IMR-90 (cell line): ENCODE results near the gene IL1R2.

Experiments
- BHLHE40 ChIP-seq: fragments of 150-350 bp; IDR thresholded peaks from 2 replicates; pipeline ENCODE4 v1.6.1; 2016; ENCODE audit warnings: mild to moderate bottlenecking, low read depth, low read length
- CHD1 ChIP-seq: IDR thresholded peaks from 2 replicates; pipeline ENCODE4 v1.6.1; 2012; ENCODE audit warnings: low read depth, low read length, improper control_type of control experiment
- CTCF ChIP-seq: conservative IDR thresholded peaks from 2 replicates; pipeline ENCODE4 v1.5.1; 2012; ENCODE audit warnings: mild to moderate bottlenecking, low read depth, low read length, improper control_type of control experiment
- MAZ ChIP-seq: IDR thresholded peaks from 2 replicates; pipeline ENCODE4 v1.6.1; 2012; ENCODE audit warnings: low read depth, mild to moderate bottlenecking, low read length, improper control_type of control experiment, moderate library complexity, borderline replicate concordance
- POLR2A ChIP-seq: IDR thresholded peaks from 2 replicates; pipeline ENCODE4 v1.6.1; 2012; ENCODE audit warnings: mild to moderate bottlenecking, low read depth, low read length
- RFX5 ChIP-seq: IDR thresholded peaks from 2 replicates; pipeline ENCODE4 v1.8.0; 2012; ENCODE audit warnings: low read depth, mild to moderate bottlenecking, low read length, moderate library complexity

- TF ChIP-seq CTCF (no peak), CHD1 (no peak), MAZ (no peak), BHLHE40 (no peak), POLR2A (no peak), RFX5 (no peak)
These were observed 31.3 kb downstream of the IL1R2 start for GRCh38 chr2:102022884-102023539.
